Right lobe of liver (tissue), 6 donors: Measurements from ENCODE around the gene CEMIP2. TPM values are rescaled to one million over a fixed set of nuclear protein-coding genes. Genes with fewer than 3 reads are reported as not detected.

Experiments
- ATAC-seq, 4 donors: fragments of 200-7000 bp; cut with Tn5 transposase; one replicate each; pipeline ENCODE4 v1.9.1; 2020; ENCODE audit warnings: mild to moderate bottlenecking in 4 of 4, moderate library complexity in 4 of 4
- DNase-seq, 3 donors: peaks; one replicate each; pipeline ENCODE4 v3.0.0-alpha.2; 2020
- H3K27ac ChIP-seq, 3 donors: fragments of 200-600 bp; one replicate each; pipeline ENCODE4 v1.8.0; 2022
- H3K27me3 ChIP-seq, 2 donors: fragments of 200-600 bp; one replicate each; pipeline ENCODE4 v1.8.0; 2022
- H3K36me3 ChIP-seq, 4 donors: fragments of 200-600 bp; sonication (generic) in 1 of 4; one replicate each; pipeline versions ENCODE4 v1.5.1 to v1.8.0; 2017 to 2022; ENCODE audit warnings: control low read depth in 1 of 4
- H3K4me1 ChIP-seq, 4 donors: fragments of 200-600 bp; sonication (generic) in 1 of 4; one replicate each; pipeline versions ENCODE4 v1.5.1 to v1.8.0; 2017 to 2022; ENCODE audit warnings: control low read depth in 1 of 4
- H3K4me3 ChIP-seq, 3 donors: fragments of 200-600 bp; one replicate each; pipeline ENCODE4 v1.8.0; 2022
- H3K9me3 ChIP-seq, 4 donors: fragments of 200-600 bp; sonication (generic) in 1 of 4; one replicate each; pipeline versions ENCODE4 v1.5.1 to v1.8.0; 2017 to 2022; ENCODE audit warnings: control low read depth in 1 of 4
- CTCF ChIP-seq, 4 donors: fragments of 200-600 bp in 3 of 4; fragments of 450-650 bp in 1 of 4; IDR thresholded peaks; one replicate each; pipeline versions ENCODE4 v1.5.1 to v1.8.0; 2016 to 2022; ENCODE audit warnings: antibody characterized with exemption in 4 of 4, mild to moderate bottlenecking in 2 of 4
- POLR2A ChIP-seq: fragments of 450-650 bp; IDR thresholded peaks from one replicate; pipeline ENCODE4 v1.6.1; 2017; ENCODE audit warnings: antibody characterized with exemption, mild to moderate bottlenecking
- WGBS: methylation state at CpG from one replicate; pipeline ENCODE4 v1.1.6; 2018; ENCODE audit warnings: low coverage, low lambda C conversion rate; ENCODE audit not compliant: insufficient coverage; ENCODE audit errors: missing lambda C conversion rate; 5-methylcytosine and 5-hydroxymethylcytosine counted together
- intact Hi-C, 2 donors: fragments of 100-400 bp; cut with DNase I; formaldehyde crosslinking; loops; one replicate each; pipeline versions ENCODE4 v1.11.2 to v1.14.1; 2022
- total RNA-seq, 6 experiments: library from RNA; depleted of rRNA in 2 of 6; stranded (reverse); fragments of >200 nt in 2 of 6; fragmentation: NEBNext Ultra II Directional in 3 of 6; extraction: Animal tissue kit (Norgen Biotek cat#: 25700) in 3 of 6; gene quantifications; one replicate each; pipeline versions ENCODE4 v1.1.0 to v1.2.4, GENCODE V29; 2016 to 2023
- donor health status: DM: no; HTN: yes; CAD: no.
- donor health status: DM: no; HTN: no; CAD: no.
- donor health status: DM: no; HTN: no; CAD: no.
- donor health status: DM: no; HTN: yes; CAD: no.
- donor health status: DM: no; HTN: yes; CAD: no.

CEMIP2 gene
- total RNA-seq, 6 experiments from 2014 or later: 40.9 to 92.8 (median 56.5) TPM

GRCh38 chr9:71734950-71735349 lies 33.4 kb downstream of the CEMIP2 start:
- H3K4me1 ChIP-seq: peaks cover 0 to 11% (median 0%) of the 10 kb centered on the region in 4 donors
- no peak for DNase-seq
- H3K4me3 ChIP-seq: no peak overlapping the region
- intact Hi-C loops: no loop called here
- H3K36me3 ChIP-seq: peaks cover 9 to 76% (median 17%) of the 10 kb centered on the region in 4 donors
- H3K9me3 ChIP-seq: no peaks in the 10 kb centered on the region
- WGBS: 82% methylated on average over 4 of the region's 4 CpGs
- ATAC-seq: no peak
- TF ChIP-seq CTCF (IDR thresholded peaks at IDR 0.05) (no peak), POLR2A (no peak)
- no peaks in the 10 kb centered on the region for H3K27me3 ChIP-seq
- no peak overlapping the region for H3K27ac ChIP-seq

- no peak for TF ChIP-seq POLR2A
- 75% methylated on average over 1 of the region's 1 CpG for WGBS
- no peaks in the 10 kb centered on the region for H3K27me3 ChIP-seq
- H3K36me3 ChIP-seq: peaks cover 3 to 74% (median 19%) of the 10 kb centered on the region in 4 donors
- no peak overlapping the region for H3K27ac ChIP-seq
- ATAC-seq (no peak), DNase-seq (no peak)
- no peak overlapping the region for H3K4me3 ChIP-seq
- no peaks in the 10 kb centered on the region for H3K9me3 ChIP-seq
- peaks cover 0 to 7% (median 0%) of the 10 kb centered on the region in 4 donors for H3K4me1 ChIP-seq
- intact Hi-C loops: no loop called here
Measured at GRCh38 chr9:71733176-71733575, 35.1 kb downstream of the CEMIP2 start.

GRCh38 chr9:71729816-71730526 lies 38.3 kb downstream of the CEMIP2 start:
- TF ChIP-seq CTCF (IDR thresholded peaks at IDR 0.05) (no peak), POLR2A (no peak)
- DNase-seq: no peak
- no peak for ATAC-seq
- no peaks in the 10 kb centered on the region for H3K9me3 ChIP-seq
- H3K27ac ChIP-seq: no peak overlapping the region
- peaks cover 0 to 25% (median 9%) of the 10 kb centered on the region in 4 donors for H3K4me1 ChIP-seq
- H3K36me3 ChIP-seq: peaks cover 3 to 65% (median 19%) of the 10 kb centered on the region in 4 donors
- intact Hi-C loops: no loop called here
- H3K4me3 ChIP-seq: no peak overlapping the region
- WGBS: 82% methylated on average over 6 of the region's 6 CpGs
- H3K27me3 ChIP-seq: no peaks in the 10 kb centered on the region

GRCh38 chr9:71726723-71727122 lies 41.6 kb downstream of the CEMIP2 start:
- H3K36me3 ChIP-seq: peaks cover 0 to 56% (median 20%) of the 10 kb centered on the region in 4 donors
- 43% methylated on average over 3 of the region's 3 CpGs for WGBS
- peaks cover 0 to 41% (median 12%) of the 10 kb centered on the region in 4 donors for H3K4me1 ChIP-seq
- no peaks in the 10 kb centered on the region for H3K27me3 ChIP-seq
- intact Hi-C loops: no loop called here
- no peaks in the 10 kb centered on the region for H3K9me3 ChIP-seq
- DNase-seq: no peak
- ATAC-seq: peak in 3 of 4 donors; percentile 7 to 18 (median 12)
- TF ChIP-seq POLR2A (no peak), CTCF (IDR thresholded peaks at IDR 0.05) (no peak)
- H3K27ac ChIP-seq: peak overlapping the region; percentile 19 to 69 (median 45)
- H3K4me3 ChIP-seq: no peak overlapping the region

GRCh38 chr9:71725590-71726338 lies 42.5 kb downstream of the CEMIP2 start:
- Histone ChIP-seq H3K27me3 (no peaks in the 10 kb centered on the region), H3K36me3 (peaks cover 0 to 47% (median 17%) of the 10 kb centered on the region in 4 donors), H3K27ac (peak overlapping the region in 2 of 3 donors; percentile 45 to 69), H3K4me1 (peaks cover 0 to 41% (median 12%) of the 10 kb centered on the region in 4 donors), H3K4me3 (no peak overlapping the region), H3K9me3 (no peaks in the 10 kb centered on the region)
- peak; percentile 88 to 98 (median 92) for ATAC-seq
- peak in 1 of 3 donors; percentile 69 for DNase-seq
- intact Hi-C loops: no loop called here
- 22% methylated on average over 5 of the region's 5 CpGs for WGBS
- TF ChIP-seq CTCF (IDR thresholded peaks at IDR 0.05) (no peak), POLR2A (no peak)
